GM21529 (cell line): ENCODE results near the gene PLET1.
"Not testable (repeated sequence)": the region's sequence is repeated elsewhere in the genome, so short reads cannot be mapped to it uniquely, and the experiment has no call there.

Experiments
- ATAC-seq: cut with Tn5 transposase; IDR thresholded peaks from one replicate; pipeline ENCODE4 v1.9.1; 2021; ENCODE audit not compliant: unreplicated experiment

Gene PLET1

GRCh38 chr11:112215621-112216020 is 45.0 kb downstream of the PLET1 start:
- no peak for ATAC-seq

- no peak for ATAC-seq
Observed at GRCh38 chr11:112213753-112214152, 46.9 kb downstream of the PLET1 start.

DNA sequence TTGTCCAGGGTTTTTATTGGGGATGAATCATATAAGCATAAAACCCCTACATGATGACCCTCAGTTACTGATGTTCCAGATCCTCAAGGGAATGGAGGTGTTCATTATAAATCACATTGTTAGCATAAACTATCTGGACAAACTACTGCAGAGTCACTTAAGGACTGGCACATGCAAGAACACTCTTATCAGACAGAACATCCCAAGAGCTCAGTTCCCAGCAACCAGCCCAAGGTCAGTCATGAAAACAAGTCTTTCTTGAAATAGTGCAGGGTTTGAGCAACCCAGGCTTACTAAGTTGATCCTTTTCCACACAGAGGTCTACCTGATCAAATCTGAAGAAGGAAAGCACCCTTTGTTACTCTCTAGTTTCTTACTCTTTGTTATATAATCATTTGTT is 48.0 kb downstream of the PLET1 start:
- ATAC-seq: no peak

DNA sequence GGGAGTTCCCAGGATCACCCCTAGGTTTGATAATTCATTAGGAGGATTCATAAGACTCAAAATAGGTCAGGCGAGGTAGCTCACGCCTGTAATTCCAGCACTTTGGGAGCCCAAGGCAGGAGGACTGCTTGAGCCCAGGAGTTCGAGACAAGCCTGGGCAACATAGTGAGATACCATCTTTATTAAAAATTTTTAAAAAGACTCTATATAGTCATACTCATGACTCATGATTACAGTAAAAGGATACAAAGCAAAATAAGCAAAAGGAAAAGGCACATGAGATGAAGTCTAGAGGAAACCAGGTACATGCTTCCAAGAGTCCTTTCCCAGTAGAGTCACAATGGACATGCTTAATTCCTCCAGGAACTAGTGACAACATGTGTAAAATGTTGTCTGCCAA is 48.4 kb downstream of the PLET1 start:
- no peak for ATAC-seq

DNA sequence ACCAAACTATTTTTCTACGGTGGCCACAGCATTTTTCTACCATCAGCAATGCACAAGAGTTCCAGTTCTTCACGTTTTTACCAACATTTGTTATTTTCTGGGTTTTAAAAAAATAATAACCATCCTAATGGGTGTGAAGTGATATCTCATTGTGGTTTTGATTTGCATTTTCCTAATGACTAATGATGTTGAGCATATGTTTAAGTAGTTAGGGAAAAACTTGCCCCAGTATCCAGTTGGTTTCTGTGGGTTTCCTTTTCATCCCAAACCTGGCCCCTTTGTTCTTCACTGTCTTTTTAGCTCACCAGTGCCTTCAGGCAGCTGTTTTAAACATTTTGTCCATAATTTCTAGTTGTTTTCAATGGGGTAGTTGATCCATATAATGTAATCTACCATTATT is 49.1 kb downstream of the PLET1 start:
- no peak for ATAC-seq

DNA sequence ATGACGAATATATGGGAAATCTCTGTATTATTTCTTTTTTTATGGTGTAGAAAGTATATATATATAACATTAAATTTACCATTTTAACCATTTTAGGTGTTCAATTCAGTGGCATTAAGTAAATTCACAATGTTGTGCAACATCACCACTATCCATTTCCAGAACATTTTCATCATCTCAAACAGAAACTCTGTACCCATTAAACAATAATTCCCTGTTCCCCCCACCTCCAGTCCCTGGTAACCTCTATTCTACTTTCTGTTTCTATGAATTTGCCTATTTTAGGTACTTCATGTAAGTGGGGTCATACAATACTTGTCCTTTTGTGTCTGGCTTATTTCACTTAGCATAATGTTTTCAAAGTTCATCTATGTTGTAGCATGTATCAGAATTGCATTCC is 49.8 kb downstream of the PLET1 start:
- ATAC-seq: no peak

DNA sequence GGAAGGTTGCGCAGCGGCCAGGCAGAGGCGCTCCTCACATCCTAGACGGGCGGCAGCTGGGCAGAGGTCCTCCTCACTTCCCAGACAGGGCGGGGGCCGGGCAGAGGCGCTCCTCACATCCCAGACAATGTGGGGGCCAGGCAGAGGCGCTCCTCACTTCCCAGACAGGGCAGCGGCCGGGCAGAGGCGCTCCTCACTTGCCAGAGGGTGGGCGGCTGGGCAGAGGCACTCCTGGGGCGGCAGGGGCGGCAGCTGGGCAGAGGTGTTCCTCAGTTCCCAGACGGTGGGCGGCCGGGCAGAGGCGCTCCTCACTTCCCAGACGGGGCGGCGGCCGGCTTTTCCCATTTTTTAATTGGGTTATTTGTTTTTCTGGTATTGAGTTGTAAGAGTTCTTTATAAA is 54.6 kb downstream of the PLET1 start:
- ATAC-seq: no peak

- no peak for ATAC-seq
Observed at GRCh38 chr11:112200252-112200651, 60.4 kb downstream of the PLET1 start.

DNA sequence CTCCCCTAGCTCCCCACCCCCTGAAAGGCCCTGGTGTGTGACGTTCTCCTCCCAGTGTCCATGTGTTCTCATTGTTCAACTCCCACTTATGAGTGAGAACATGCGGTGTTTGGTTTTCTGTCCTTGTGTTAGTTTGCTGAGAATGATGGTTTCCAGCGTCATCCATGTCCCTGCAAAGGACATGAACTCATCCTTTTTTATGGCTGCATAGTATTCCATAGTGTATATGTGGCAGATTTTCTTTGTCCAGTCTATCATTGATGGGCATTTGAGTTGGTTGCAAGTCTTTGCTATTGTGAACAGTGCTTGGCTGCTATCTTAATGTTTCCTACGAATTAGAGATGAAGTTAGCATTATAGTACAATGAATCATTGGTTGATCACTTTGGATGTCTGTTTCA is 61.6 kb downstream of the PLET1 start:
- ATAC-seq: not testable (repeated sequence)
